ENCODE measurements around the gene ANKRD6. TPM values are rescaled to one million over a fixed set of nuclear protein-coding genes. Genes with fewer than 3 reads are reported as not detected.

Gene ANKRD6
- total RNA-seq, 1 experiment from 2014 or later: 14.7 TPM

DNA sequence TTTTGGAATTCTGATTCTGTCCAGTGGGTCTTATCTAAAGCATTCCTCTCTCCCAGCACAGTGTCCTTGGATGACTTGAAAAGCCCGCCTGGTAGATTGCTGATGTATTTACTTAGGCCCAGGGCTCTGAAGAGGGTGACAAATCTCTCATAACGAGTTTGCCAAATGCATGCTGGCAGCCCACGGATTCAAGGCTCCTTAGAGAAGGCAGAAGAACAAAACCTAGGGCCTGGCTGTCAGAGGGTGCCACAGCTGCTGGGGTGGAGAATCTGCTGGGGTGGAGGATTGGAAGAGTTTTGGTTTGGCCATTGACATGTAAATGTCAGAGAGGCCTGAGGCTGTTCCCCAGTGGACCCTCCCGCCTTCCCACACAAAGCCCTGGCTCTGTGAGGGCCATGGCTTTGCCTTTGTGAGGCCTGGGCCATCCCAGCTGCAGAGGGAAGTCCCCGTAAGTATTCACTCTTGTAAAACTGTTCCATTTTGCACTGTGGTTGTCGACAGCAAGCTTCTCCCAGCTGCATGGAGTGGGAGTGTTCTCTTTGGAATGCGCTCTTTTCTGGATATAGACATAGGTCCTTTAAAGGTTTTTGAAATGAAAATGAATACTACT lies 50.3 kb downstream of the ANKRD6 start:
- intact Hi-C loops (cut with micrococcal nuclease; ENCODE audit: unreplicated experiment): no loop called here
- H3K4me3 Mint-ChIP-seq (ENCODE audit: low read depth, unreplicated experiment): no peak overlapping the region
- no peak overlapping the region for H3K27ac Mint-ChIP-seq (ENCODE audit: unreplicated experiment)

DNA sequence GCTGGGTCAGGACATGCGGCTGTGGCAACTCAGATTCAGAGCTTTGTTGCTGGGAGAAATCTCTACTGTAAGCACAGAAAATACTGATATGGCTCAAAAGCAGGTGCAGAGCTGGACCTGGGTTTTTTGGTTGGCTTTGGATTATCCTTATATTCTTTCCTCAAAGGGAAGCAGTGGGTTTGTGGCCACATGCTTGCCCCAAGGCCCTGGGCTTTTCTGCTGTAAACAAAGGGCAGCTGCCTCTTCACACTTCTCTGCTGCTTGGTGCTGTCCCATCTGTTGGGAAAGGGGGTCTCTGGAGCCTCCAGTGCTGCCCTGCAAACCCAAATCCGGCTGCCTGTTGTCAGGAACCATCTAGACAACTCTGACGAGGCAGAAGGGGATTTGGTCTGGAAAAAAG lies 52.4 kb downstream of the ANKRD6 start:
- Mint-ChIP-seq H3K36me3 (ENCODE audit: insufficient read depth, unreplicated experiment) (no peaks in the 10 kb centered on the region), H3K4me1 (ENCODE audit: low read depth, unreplicated experiment) (no peaks in the 10 kb centered on the region), H3K27me3 (ENCODE audit: unreplicated experiment) (no peaks in the 10 kb centered on the region), H3K4me3 (ENCODE audit: low read depth, unreplicated experiment) (no peak overlapping the region), H3K27ac (ENCODE audit: unreplicated experiment) (no peak overlapping the region), H3K9me3 (ENCODE audit: low read depth, unreplicated experiment) (no peaks in the 10 kb centered on the region)
- no peak for TF ChIP-seq CTCF (IDR thresholded peaks at IDR 0.05; ENCODE audit: unreplicated experiment)
- intact Hi-C loops (cut with micrococcal nuclease; ENCODE audit: unreplicated experiment): no loop called here
- DNase-seq: no peak
- CTCF ChIA-PET: no interaction called here
- BruUV-seq (replicated peaks): no TSS peak

More for the DNA sequence above, 50.3 kb downstream of the ANKRD6 start:
- CTCF ChIA-PET: no interaction called here
- no peaks in the 10 kb centered on the region for H3K4me1 Mint-ChIP-seq (ENCODE audit: low read depth, unreplicated experiment)
- TF ChIP-seq CTCF (IDR thresholded peaks at IDR 0.05; ENCODE audit: unreplicated experiment): no peak
- H3K27me3 Mint-ChIP-seq (ENCODE audit: unreplicated experiment): no peaks in the 10 kb centered on the region
- no peaks in the 10 kb centered on the region for H3K36me3 Mint-ChIP-seq (ENCODE audit: insufficient read depth, unreplicated experiment)
- no peak for DNase-seq
- no TSS peak for BruUV-seq (replicated peaks)
- H3K9me3 Mint-ChIP-seq (ENCODE audit: low read depth, unreplicated experiment): no peaks in the 10 kb centered on the region

DNA sequence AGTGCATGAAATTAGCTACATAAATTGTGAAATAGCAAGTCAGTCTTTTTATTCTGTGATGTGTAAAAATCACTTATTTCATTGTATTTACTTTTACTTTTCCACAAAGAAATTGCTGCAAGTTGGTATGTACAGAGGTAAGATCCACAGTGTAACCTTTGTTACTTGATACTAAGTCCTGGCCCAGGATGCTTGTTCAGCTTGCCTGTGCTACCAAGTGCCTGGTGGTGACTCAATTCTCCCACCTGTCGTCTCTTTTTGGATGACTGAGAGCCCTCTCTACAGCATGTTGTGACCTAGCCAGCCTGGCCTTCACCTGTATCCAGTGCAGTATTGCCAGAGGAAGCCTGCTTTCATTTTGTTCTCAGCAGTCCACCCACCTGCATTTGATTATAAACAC lies 54.9 kb downstream of the ANKRD6 start:
- Mint-ChIP-seq H3K27me3 (ENCODE audit: unreplicated experiment) (no peaks in the 10 kb centered on the region), H3K4me3 (ENCODE audit: low read depth, unreplicated experiment) (no peak overlapping the region), H3K4me1 (ENCODE audit: low read depth, unreplicated experiment) (no peaks in the 10 kb centered on the region), H3K36me3 (ENCODE audit: insufficient read depth, unreplicated experiment) (no peaks in the 10 kb centered on the region), H3K9me3 (ENCODE audit: low read depth, unreplicated experiment) (no peaks in the 10 kb centered on the region), H3K27ac (ENCODE audit: unreplicated experiment) (no peak overlapping the region)
- no peak for DNase-seq
- CTCF ChIA-PET: interaction anchor here (0.6 to 0.9 kb wide), 2 partner anchors 25 to 320 kb away, joined by 3 read pairs; no protein-coding TSS in a partner anchor
- TF ChIP-seq CTCF (IDR thresholded peaks at IDR 0.05; ENCODE audit: unreplicated experiment): no peak
- intact Hi-C loops (cut with micrococcal nuclease; ENCODE audit: unreplicated experiment): no loop called here
- no TSS peak for BruUV-seq (replicated peaks)

- Mint-ChIP-seq H3K36me3 (ENCODE audit: insufficient read depth, unreplicated experiment) (no peaks in the 10 kb centered on the region), H3K4me3 (ENCODE audit: low read depth, unreplicated experiment) (no peak overlapping the region), H3K9me3 (ENCODE audit: low read depth, unreplicated experiment) (no peaks in the 10 kb centered on the region), H3K27ac (ENCODE audit: unreplicated experiment) (no peak overlapping the region), H3K4me1 (ENCODE audit: low read depth, unreplicated experiment) (no peaks in the 10 kb centered on the region), H3K27me3 (ENCODE audit: unreplicated experiment) (no peaks in the 10 kb centered on the region)
- CTCF ChIA-PET: no interaction called here
- no peak for TF ChIP-seq CTCF (IDR thresholded peaks at IDR 0.05; ENCODE audit: unreplicated experiment)
- intact Hi-C loops (cut with micrococcal nuclease; ENCODE audit: unreplicated experiment): no loop called here
- no TSS peak for BruUV-seq (replicated peaks)
- no peak for DNase-seq
These were observed 55.5 kb downstream of the ANKRD6 start for GRCh38 chr6:89488438-89488837.
